ENCODE results near the gene WDTC1. TPM values are rescaled to one million over a fixed set of nuclear protein-coding genes. Genes with fewer than 3 reads are reported as not detected.

Gene WDTC1
- total RNA-seq, 1 donor from 2014 or later, result 16.3 TPM

DNA sequence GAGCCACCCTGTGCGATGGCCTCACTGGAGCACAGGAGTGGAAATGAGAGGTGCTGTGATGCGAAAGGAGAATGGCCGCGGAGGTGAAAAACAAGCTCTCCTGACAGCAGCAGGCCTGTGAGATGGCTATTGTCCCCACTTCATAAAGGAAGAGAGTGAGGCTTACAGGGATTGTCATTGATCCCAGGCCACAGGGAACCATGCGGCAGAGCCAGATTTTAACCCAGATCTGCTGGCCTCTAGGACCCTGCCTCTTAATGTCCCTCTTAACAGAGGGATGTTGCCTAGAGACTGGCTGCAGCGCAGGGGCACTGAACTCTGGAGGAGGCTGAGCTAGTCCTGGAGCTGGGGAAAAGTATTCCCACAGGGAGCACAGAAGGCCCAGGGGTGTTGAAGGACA, 104.3 kb downstream of the WDTC1 start:
- no peak for ATAC-seq

DNA sequence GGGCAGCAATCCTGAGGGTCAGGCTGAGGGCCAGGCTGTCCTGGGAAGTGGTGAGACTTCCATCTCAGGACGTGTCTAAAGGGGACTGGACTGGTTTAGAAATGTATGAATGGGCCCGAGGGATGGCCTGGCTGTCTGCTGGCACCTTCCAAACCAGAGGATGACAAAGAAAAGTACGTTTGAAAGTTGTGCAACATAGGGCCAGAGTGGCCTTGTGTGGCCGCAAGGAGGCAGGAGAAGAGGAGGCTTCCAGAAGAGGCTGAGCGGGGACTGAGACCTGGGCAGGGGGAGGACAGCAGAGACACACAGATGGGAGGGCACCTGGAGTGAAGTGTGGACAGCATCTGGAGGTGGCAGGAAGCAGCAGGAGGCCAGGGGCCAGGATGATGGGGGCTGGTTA, 104.8 kb downstream of the WDTC1 start:
- no peak for ATAC-seq

GRCh38 chr1:27341525-27342252, 107.3 kb downstream of the WDTC1 start, which contains the start of gene SYTL1:
Gene SYTL1 (plus strand): TSS chr1:27342022. CDS start chr1:27345335, 3,313 bp downstream.
- peak; percentile 66 for ATAC-seq

DNA sequence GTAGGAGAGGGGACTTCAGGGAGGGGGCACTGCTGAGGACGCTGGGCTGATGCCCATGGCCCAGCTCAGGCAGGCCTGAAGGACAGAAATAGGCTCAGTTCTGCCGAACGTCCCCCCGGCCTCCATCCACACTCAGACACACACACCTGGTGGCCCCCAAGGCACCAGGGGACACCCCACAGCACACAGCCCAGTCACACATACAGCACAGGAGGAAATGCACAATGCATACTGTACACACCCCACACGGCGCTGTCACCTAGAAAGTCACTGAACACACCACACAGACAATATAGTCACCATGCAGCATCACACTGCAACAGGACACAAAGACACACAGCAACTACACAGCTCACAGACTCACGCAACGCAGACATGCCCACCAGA, 108.0 kb downstream of the WDTC1 start:
- peak; percentile 47 for ATAC-seq

- peak; percentile 81 for ATAC-seq
Measured at GRCh38 chr1:27342778-27343638, 108.6 kb downstream of the WDTC1 start.

DNA sequence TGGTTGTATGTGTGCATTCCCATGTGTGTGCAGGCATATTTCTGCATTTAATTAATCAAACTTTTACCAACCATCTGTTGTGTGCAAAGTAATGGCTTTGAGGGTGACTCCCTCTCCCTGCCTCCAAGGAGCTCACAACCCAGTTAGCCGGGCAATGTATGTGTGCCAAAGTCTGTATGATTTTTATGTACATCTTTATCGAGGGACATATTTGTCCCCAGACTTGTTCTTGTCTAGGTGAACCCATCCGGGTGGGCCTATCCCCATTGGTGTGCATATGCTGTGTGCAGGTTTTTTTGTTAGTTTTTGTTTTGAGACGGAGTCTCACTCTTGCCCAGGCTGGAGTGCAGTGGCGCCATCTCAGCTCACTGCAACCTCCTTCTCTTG, 109.2 kb downstream of the WDTC1 start:
- no peak for ATAC-seq

- no peak for ATAC-seq
Measured at GRCh38 chr1:27345272-27345671, 110.8 kb downstream of the WDTC1 start.

DNA sequence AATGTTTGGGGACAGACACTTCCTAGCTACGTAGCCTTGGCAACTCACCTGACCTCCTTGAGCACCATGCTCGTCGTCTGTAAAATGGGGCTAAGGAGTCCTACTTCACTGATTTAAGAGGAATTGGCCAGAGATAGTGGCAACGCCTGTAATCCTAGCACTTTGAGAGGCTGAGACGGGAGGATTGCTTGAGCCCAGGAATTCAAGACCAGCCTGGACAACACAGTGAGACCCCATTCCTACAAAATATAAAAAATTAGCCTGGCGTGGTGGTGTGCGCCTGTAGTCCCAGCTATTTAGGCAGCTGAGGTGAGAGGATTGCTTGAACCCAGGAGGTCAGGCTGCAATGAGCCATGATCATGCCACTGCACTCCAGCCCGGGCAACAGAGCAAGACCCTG, 111.9 kb downstream of the WDTC1 start:
- no peak for ATAC-seq

DNA sequence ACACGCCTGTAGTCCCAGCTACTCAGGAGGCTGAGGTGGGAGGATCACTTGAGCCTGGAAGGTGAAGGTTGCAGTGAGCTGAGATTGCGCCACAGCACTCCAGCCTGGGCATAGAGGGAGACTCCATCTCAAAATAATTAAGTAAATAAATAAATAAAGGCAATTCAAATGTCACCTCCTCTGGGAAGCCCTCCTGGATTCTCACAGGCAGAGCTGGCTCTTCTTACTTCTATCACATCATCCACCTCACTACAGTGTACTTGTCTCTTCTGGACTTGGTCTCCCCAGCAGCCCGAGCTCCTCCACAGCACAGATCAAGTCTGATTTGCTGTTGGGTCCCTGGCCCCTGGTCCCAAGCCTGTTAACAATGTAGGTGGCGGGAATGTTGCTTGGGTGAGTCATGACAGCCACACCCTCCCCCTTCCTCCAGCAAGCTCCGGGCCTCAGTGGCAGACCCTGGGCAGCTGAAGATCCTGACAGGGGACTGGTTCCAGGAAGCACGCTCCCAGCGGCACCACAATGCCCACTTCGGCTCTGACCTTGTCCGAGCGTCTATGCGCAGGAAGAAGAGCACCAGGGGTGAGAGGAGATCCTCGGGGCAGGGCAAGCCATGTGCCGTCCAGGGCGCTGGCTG, 112.7 kb downstream of the WDTC1 start:
- no peak for ATAC-seq

GRCh38 chr1:27348861-27349783, 114.7 kb downstream of the WDTC1 start:
- ATAC-seq, result peak; percentile 81

GRCh38 chr1:27349784-27350662, 115.6 kb downstream of the WDTC1 start:
- ATAC-seq, result peak; percentile 61

- ATAC-seq, result peak; percentile 0
Measured at GRCh38 chr1:27350663-27351540, 116.5 kb downstream of the WDTC1 start.

DNA sequence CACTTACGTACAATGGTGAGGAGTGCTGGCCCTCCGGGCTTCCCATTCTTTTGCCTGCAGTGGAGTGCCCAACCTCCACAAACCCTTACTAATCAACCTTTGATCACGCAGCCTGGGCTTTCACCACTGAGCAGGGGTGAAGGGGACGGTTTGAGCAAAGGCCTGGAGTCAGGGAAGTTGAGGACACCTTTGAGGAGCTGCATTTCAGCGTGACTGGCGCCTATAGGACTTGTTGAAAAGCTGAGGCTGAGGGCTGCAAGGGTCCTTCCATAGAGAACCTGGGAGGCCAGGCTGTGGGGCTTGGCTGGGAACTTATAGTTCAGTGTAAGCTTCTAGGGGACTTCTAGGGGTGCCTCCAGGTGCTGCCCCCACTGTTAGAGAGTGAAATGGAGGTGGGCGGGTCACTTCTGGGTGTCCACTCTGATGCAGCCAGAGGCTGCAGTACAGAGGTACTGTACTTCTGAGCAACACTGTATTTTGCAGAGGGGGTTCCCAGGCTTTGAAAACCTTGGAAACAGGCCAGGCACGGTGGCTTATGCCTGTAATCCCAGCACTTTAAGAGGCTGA, 117.2 kb downstream of the WDTC1 start:
- ATAC-seq, result no peak

GRCh38 chr1:27353166-27353565, 118.7 kb downstream of the WDTC1 start:
- no peak for ATAC-seq

GRCh38 chr1:27353629-27354028, 119.2 kb downstream of the WDTC1 start:
- no peak for ATAC-seq

- ATAC-seq, result no peak
Measured at GRCh38 chr1:27355683-27356082, 121.3 kb downstream of the WDTC1 start.

DNA sequence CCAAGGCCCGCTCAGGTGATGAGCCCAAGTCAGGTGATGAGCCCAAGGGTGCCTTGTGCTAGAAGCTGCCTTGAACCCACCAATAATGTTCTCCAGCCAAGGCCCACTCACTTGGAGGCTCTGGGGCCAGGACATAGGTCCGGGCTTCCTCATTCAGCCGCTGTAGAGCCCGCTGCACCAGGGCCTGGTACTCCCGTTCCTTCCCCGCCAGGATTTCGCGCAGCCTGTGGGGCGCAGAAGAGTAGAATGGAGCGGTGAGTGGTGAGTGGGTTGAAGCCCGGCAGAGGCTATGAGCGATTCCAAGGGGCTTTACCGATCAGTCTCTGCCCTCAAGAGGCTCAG, 121.8 kb downstream of the WDTC1 start:
- no peak for ATAC-seq

DNA sequence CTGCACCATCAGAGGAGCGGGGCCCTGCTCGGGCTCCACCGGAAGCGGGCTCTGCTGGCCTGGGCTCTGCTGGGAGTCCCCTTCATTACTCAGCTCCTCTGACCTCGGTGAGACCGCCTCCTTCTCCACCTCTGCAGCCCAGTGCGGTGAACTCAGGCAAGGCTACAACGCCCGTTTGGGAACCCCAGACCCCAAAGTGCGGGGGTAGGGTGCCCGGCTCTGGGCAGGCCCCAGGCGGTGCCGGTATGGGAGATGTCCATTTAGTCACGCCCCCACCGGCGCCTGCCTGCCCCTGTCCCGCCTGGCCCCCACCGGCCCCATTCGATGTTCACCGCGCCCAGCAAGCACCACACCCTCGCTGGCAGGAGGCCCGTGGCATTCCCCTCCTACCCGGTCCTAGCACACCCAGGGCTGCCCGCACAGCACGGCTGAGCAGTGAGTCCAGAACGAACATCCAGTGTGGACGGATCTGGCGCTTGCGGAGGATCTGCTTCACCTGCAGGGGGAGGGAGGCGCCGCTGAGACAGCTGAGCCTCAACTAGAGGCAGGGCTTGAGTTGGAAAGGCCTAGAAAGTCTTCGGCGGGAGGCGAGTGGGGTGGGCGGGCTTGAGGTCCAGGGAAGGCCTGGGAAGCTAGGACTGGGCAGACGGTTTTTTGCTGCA, 122.3 kb downstream of the WDTC1 start:
- peak; percentile 72 for ATAC-seq

Data from esophagus mucosa (tissue), 1 donor.